ENCODE data around the gene MYH10. TPM values are rescaled to one million over a fixed set of nuclear protein-coding genes. Genes with fewer than 3 reads are reported as not detected.

MYH10 gene
- total RNA-seq, 2 experiments from 2014 or later: 8.3 to 10.3 TPM

Other genes starting within 250 kb of the MYH10 start
- gene RPL26, start 247.5 kb downstream of the MYH10 start, total RNA-seq: 1,000 to 10,000 TPM; 2,050 to 2,305 TPM
- gene RNF222, start 232.9 kb downstream of the MYH10 start, total RNA-seq: under 1 TPM; 0.10 to 0.12 TPM
- gene NDEL1, start 194.8 kb downstream of the MYH10 start, total RNA-seq: 10 to 100 TPM; 59.7 to 65.5 TPM
- under 1 TPM in 1 of 2 experiments, not detected in 1; 0.25 TPM for gene CCDC42, start 114.1 kb upstream of the MYH10 start, total RNA-seq
- not detected for gene SPDYE4, start 127.8 kb upstream of the MYH10 start, total RNA-seq
- 1 to 10 TPM in 1 of 2 experiments, under 1 TPM in 1; 0.71 to 1.4 TPM for gene MFSD6L, start 168.6 kb upstream of the MYH10 start, total RNA-seq
- gene PIK3R6, start 236.9 kb upstream of the MYH10 start, total RNA-seq: 1 to 10 TPM; 6.2 to 7.1 TPM